ENCODE results near the gene HERC6. TPM values are rescaled to one million over a fixed set of nuclear protein-coding genes. Genes with fewer than 3 reads are reported as not detected.
"Not testable (repeated sequence)": the region's sequence is repeated elsewhere in the genome, so short reads cannot be mapped to it uniquely, and the experiment has no call there.

HERC6 gene
- polyA plus RNA-seq, 1 donor from 2014 or later, result 10.2 TPM

DNA sequence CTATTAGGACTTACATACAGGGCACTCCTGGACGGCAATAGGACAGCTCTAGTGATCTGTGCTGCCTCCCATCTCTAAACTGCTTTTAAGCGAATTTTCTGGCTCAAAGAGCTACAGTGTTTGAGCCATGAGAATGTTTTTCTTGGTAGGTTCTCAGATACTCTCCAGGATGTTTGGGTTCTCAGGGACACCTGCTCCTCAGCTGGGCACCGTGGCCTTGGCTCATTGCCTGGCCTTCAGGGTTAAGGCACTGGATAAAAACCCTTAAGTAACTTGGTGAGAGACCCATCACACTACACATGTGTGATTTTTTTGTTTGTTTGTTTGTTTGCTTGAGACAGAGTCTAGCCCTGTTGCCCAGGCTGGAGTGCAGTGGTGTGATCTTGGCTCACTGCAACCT lies 39.8 kb downstream of the HERC6 start:
- peak overlapping the region in 1 of 3 donors; percentile 73 for H3K27ac Mint-ChIP-seq
- peaks cover 8% of the 10 kb centered on the region for H3K36me3 Mint-ChIP-seq
- H3K27me3 Mint-ChIP-seq, result no peaks in the 10 kb centered on the region
- H3K4me1 Mint-ChIP-seq, result no peaks in the 10 kb centered on the region
- H3K9me3 Mint-ChIP-seq, result no peaks in the 10 kb centered on the region
- no peak overlapping the region for H3K4me3 Mint-ChIP-seq

DNA sequence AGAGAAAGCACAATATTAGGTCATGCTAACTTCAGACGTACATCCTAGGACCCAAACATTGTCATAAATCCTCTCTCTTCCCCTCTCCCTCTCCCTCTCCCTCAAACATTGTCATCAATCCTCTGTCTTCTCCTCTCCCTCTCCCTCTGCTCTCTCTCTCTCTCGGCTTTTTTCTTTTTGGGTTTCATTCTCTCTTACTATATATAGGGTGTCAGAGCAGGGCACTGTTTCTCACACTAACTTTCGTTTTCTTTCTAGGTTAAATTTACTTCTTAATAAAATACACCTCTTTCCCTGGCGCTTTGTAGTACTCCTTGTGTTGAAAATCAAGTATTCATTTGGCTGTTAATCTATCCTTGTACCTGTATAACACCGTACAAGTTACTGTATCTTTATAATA lies 41.2 kb downstream of the HERC6 start:
- Mint-ChIP-seq H3K27ac (no peak overlapping the region), H3K4me3 (peak overlapping the region in 1 of 4 donors; percentile 7), H3K36me3 (peaks cover 3% of the 10 kb centered on the region), H3K4me1 (no peaks in the 10 kb centered on the region), H3K9me3 (no peaks in the 10 kb centered on the region), H3K27me3 (no peaks in the 10 kb centered on the region)

DNA sequence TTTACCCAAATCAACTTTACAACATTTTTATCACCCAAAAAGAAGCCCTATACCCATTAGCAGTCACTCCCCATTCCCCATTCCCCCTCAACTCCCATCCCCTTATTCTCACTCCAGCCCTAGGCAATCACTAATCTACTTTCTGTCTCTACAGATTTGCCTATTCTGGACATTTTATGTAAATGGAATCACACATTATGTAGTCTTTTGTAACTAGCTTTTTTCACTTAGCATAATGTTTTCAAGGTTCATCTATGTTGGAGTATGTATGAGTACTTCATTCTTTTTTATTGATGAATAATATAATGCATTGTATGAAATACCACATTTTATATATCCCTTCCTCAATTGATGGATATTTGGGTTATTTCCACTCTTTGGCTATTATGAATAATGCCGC lies 42.2 kb downstream of the HERC6 start:
- no peak overlapping the region for H3K4me3 Mint-ChIP-seq
- no peaks in the 10 kb centered on the region for H3K9me3 Mint-ChIP-seq
- no peaks in the 10 kb centered on the region for H3K4me1 Mint-ChIP-seq
- peaks cover 7% of the 10 kb centered on the region for H3K36me3 Mint-ChIP-seq
- no peaks in the 10 kb centered on the region for H3K27me3 Mint-ChIP-seq
- H3K27ac Mint-ChIP-seq, result no peak overlapping the region

DNA sequence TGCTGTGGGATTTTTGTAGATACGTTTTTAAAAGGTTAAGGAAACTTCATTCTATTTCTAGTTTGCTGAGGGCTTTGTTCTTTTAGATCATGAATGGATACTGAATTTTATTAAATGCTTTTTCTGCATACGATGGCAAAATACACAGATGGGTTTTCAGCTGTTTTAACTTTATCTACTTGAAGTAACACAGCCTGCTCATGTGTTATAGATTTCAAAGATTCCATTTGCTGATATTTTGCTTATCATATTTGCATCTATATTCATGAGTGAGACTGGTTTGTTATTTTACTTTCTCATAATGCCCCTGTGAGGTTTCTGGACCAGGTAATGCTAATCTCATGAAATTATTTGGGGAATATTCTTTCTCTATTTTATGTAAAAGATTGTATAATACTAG lies 43.8 kb downstream of the HERC6 start:
- no peaks in the 10 kb centered on the region for H3K27me3 Mint-ChIP-seq
- H3K4me3 Mint-ChIP-seq, result no peak overlapping the region
- H3K4me1 Mint-ChIP-seq, result no peaks in the 10 kb centered on the region
- H3K9me3 Mint-ChIP-seq, result no peaks in the 10 kb centered on the region
- H3K27ac Mint-ChIP-seq, result no peak overlapping the region
- H3K36me3 Mint-ChIP-seq, result peaks cover 12% of the 10 kb centered on the region

DNA sequence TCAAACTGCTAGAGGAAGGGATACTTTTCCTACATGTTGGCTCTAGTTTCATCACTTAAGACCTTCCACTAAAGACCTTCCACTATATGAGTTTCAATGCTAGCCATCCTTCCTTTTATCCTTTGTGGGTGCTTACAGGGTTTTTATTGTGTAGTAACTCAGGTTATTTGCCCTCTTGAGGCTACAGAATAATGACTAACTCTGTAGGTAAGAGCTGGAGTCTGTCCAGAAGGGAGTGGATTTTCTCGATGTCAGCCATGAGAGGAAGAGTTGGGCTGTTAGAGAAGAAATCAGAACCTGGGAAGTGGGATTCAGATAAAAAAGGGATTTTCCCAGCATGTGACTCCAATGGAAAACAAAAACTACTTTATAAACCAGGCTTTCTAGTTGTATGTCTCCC lies 50.7 kb downstream of the HERC6 start:
- H3K4me3 Mint-ChIP-seq, result no peak overlapping the region
- H3K36me3 Mint-ChIP-seq, result peaks cover 30% of the 10 kb centered on the region
- peaks cover 0 to 3% (median 0%) of the 10 kb centered on the region in 3 donors for H3K4me1 Mint-ChIP-seq
- H3K27me3 Mint-ChIP-seq, result no peaks in the 10 kb centered on the region
- peaks cover 0 to 10% (median 0%) of the 10 kb centered on the region in 3 donors for H3K9me3 Mint-ChIP-seq
- H3K27ac Mint-ChIP-seq, result no peak overlapping the region

DNA sequence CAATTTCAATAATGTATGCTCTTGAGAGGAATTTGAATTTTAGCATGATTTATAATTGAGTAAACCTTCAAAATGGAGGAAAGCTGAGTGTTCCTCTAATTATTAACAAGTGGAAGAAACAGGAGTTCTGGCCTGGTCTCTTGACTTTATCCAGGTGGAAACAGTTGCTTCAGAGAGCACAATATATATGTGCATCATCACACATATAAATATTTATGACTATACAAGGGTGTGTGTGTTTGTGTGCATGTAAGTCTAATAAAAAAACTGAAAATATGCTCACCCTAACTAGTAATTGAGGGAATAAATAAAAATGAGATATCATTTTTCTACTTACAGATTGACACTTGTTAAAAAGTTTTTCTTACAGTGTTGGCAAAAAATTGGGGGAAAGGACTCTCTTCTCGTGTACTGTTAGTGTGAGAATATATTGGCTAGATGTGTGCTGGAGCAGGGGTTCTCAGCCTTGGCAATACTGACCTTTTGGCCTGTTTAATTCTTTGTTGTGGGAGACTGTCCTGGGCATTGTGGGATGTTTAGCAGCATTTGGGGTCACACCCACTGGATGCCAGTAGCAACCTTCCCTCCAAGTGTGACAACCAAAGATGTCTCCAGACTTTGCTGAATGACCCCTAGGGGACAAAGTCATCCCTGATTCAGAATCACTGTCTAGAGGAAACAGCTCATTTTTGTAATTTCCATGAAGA lies 57.5 kb downstream of the HERC6 start:
- Mint-ChIP-seq H3K27me3 (no peaks in the 10 kb centered on the region), H3K27ac (no peak overlapping the region), H3K9me3 (peaks cover 0 to 11% (median 0%) of the 10 kb centered on the region in 3 donors), H3K36me3 (peaks cover 20% of the 10 kb centered on the region), H3K4me1 (peaks cover 0 to 4% (median 1%) of the 10 kb centered on the region in 3 donors), H3K4me3 (no peak overlapping the region)

DNA sequence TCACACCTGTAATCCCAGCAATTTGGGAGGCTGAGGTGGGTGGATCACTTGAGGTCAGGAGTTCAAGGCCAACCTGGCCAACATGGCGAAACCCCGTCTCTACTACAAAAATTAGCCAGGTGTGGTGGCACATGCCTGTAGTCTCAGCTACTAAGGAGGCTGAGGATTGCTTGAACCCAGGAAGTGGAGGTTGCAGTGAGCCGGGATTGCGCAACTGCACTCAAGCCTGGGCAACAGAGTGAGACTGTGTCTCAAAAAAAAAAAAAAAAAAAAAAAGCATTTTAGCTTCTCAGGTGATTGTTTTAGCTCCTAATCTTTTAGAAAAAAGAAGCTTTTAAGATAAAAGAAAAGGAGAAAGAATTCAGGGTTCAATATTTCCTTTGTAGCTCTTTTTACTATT lies 59.2 kb downstream of the HERC6 start:
- H3K27ac Mint-ChIP-seq, H3K4me3 Mint-ChIP-seq, H3K4me1 Mint-ChIP-seq, H3K27me3 Mint-ChIP-seq: not testable (repeated sequence)
- H3K36me3 Mint-ChIP-seq, result peaks cover 19% of the 10 kb centered on the region
- peaks cover 0 to 12% (median 0%) of the 10 kb centered on the region in 3 donors for H3K9me3 Mint-ChIP-seq

DNA sequence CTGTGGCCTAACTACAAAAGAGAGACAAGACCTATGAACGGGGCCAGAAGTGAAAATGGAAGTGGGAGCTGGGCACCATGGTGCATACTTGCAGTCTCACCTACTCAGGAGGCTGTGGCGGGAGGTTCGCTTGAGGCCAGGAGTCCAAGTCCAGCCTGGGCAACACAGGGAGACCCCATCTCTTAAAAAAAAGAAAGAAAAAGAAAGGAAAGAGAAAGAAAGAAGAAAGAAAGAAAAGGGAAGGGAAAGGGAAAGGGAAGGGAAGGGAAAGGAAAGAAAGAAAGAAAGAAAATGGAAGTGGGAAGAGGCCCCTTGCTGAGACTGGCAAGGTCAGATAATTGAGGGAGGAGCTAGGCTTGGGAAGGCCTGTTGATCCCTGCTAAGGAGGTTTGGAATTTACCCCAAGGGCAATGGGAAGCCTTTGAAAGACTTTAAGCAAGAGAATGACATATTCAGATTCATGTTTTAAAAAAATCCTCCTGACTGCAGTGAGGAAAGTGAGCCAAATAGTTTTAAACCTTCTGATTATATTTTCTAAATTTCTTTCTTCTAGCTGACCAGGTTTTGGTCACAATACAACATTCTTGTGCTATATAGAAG lies 60.6 kb downstream of the HERC6 start:
- peaks cover 17% of the 10 kb centered on the region for H3K36me3 Mint-ChIP-seq
- H3K27me3 Mint-ChIP-seq, result no peaks in the 10 kb centered on the region
- H3K9me3 Mint-ChIP-seq, result peaks cover 0 to 6% (median 0%) of the 10 kb centered on the region in 3 donors
- H3K4me1 Mint-ChIP-seq, result peaks cover under 1 to 4% (median 2%) of the 10 kb centered on the region in 3 donors
- no peak overlapping the region for H3K4me3 Mint-ChIP-seq
- no peak overlapping the region for H3K27ac Mint-ChIP-seq

DNA sequence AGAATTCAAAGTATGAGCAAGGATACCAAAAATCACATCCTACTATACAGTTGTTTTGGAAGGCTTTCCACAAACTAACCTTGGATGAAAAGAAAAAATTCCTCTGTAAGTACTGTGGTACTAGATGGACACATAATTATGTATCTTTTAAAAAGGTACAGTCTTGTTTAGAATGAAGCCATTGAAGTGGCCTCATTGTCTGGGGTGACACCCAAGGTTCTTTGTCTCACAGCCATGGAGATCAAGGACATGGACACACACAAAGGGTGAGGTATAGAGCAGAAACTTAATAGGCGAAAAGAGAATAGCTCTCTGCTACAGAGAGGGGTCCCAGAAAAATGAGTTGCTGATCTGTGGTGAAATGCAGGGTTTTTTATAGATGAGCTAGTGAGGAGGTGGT lies 61.5 kb downstream of the HERC6 start:
- peak overlapping the region in 1 of 3 donors; percentile 9 for H3K27ac Mint-ChIP-seq
- no peaks in the 10 kb centered on the region for H3K27me3 Mint-ChIP-seq
- no peak overlapping the region for H3K4me3 Mint-ChIP-seq
- H3K36me3 Mint-ChIP-seq, result peaks cover 10% of the 10 kb centered on the region
- peaks cover 0 to 4% (median 2%) of the 10 kb centered on the region in 3 donors for H3K4me1 Mint-ChIP-seq
- peaks cover 0 to 4% (median 0%) of the 10 kb centered on the region in 3 donors for H3K9me3 Mint-ChIP-seq

DNA sequence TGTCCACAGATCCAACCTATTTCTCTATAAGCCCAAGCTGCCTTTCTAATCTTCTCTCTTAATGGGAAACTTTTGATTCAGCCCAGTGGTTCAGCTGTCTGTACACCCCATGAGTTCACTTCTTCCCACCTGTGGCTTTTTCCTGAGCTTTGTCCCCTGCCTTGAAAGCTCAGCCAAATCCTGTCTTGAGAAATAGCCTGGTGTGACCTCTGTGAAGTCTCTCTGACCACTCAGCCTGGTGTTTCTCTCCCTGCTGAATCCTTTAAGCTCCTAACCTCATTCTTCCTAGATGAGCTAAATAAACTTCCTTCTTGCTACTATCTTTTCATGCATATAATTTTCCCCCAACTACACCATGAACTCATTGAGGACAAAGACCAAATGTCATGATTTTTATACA lies 63.0 kb downstream of the HERC6 start:
- Mint-ChIP-seq H3K4me1 (peaks cover 0 to 4% (median 2%) of the 10 kb centered on the region in 3 donors), H3K27me3 (no peaks in the 10 kb centered on the region), H3K9me3 (peaks cover 0 to 4% (median 0%) of the 10 kb centered on the region in 3 donors), H3K27ac (peak overlapping the region in 1 of 3 donors; percentile 34), H3K36me3 (peaks cover 8% of the 10 kb centered on the region), H3K4me3 (no peak overlapping the region)

DNA sequence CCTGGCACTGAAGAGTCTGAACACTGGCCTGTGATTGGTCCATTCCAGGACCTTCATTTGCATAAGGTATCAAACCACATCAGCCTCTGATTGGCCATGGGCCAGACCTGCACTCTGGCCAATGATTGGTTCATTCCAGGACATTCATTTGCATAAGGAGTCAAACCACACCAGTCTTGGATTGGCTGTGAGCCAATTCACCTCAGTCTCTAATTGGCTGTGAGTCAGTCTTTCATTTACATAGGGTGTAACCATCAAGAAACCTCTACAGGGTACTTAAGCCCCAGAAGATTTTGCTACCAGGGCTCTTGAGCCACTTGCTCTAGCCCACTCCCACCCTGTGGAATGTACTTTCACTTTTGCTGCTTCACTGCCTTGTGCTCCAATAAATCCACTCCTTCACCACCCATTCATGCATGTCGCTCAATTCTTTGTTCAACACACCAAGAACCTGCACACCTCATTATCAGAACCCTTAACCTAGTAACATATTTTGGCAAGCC lies 64.1 kb downstream of the HERC6 start:
- peaks cover 8% of the 10 kb centered on the region for H3K36me3 Mint-ChIP-seq
- H3K4me1 Mint-ChIP-seq, result peaks cover 1 to 4% (median 2%) of the 10 kb centered on the region in 3 donors
- no peak overlapping the region for H3K27ac Mint-ChIP-seq
- no peaks in the 10 kb centered on the region for H3K27me3 Mint-ChIP-seq
- H3K9me3 Mint-ChIP-seq, result peaks cover 0 to 4% (median 0%) of the 10 kb centered on the region in 3 donors
- peak overlapping the region in 1 of 4 donors; percentile 18 for H3K4me3 Mint-ChIP-seq

DNA sequence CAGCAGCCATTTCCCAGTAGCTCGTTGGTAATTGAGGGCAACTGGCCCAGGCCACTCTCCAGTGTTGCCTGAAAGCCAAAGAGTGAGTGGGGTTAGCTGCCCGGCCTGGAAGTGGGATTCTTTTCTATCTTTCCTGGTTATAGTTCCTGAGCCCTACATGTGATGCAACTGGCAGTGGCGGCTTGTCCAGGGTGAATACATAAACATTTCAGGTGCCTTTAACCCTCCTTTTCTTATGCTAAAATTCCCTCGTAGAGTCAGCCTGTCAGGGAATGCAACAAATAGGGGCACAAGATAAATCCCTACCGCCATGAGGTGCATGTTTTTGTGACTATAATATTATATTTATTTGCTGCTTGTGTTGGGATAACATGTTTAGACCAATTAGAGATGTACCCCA lies 64.8 kb downstream of the HERC6 start:
- H3K36me3 Mint-ChIP-seq, result peaks cover 8% of the 10 kb centered on the region
- H3K27ac Mint-ChIP-seq, result no peak overlapping the region
- peaks cover 1 to 4% (median 2%) of the 10 kb centered on the region in 3 donors for H3K4me1 Mint-ChIP-seq
- no peak overlapping the region for H3K4me3 Mint-ChIP-seq
- H3K27me3 Mint-ChIP-seq, result no peaks in the 10 kb centered on the region
- H3K9me3 Mint-ChIP-seq, result peaks cover 0 to 4% (median 0%) of the 10 kb centered on the region in 3 donors

DNA sequence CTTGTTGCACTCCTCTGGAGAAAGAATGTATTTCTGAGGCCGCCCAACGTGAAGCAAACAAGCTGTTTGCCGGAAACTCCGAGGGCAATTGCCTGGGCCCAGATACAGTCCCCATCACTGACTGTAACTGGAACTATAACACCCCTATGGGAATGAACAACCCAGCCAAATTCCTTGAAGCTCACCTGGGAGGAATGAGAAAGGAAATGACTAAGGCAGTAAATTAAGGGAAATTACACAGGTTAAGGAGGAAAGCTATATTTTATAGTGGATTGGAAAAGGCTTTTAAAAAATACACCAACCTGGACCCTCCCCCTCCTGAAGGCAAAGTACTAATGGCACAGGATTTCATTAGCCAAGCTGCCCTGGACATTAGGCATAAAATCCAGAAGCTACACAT lies 66.6 kb downstream of the HERC6 start:
- Mint-ChIP-seq H3K27ac (no peak overlapping the region), H3K4me3 (no peak overlapping the region), H3K36me3 (peaks cover 5% of the 10 kb centered on the region), H3K4me1 (peaks cover 0 to 2% (median 1%) of the 10 kb centered on the region in 3 donors), H3K27me3 (no peaks in the 10 kb centered on the region), H3K9me3 (peaks cover 0 to 4% (median 0%) of the 10 kb centered on the region in 3 donors)

DNA sequence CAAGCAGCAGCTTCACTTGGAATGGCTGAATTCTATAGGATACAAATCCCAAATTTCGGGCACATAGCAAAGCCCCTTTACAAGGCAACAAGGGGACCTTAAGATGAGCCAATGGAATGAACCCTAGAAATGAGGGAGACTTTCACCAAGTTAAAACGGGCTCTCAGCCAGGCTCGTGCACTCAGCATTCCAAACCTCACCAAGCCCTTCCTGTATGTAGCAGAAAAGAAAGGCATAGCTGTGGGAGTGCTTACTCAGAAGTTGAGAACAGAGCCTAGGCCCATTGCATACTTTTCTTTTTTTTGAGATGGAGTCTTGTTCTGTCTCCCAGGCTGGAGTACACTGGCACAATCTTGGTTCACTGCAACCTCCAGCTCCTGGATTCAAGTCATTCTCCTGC lies 67.5 kb downstream of the HERC6 start:
- H3K4me1 Mint-ChIP-seq, result peaks cover 0 to 2% (median 1%) of the 10 kb centered on the region in 3 donors
- peaks cover 5% of the 10 kb centered on the region for H3K36me3 Mint-ChIP-seq
- peak overlapping the region in 1 of 3 donors; percentile 46 for H3K27ac Mint-ChIP-seq
- H3K27me3 Mint-ChIP-seq, result no peaks in the 10 kb centered on the region
- no peak overlapping the region for H3K4me3 Mint-ChIP-seq
- H3K9me3 Mint-ChIP-seq, result peaks cover 0 to 4% (median 0%) of the 10 kb centered on the region in 3 donors

DNA sequence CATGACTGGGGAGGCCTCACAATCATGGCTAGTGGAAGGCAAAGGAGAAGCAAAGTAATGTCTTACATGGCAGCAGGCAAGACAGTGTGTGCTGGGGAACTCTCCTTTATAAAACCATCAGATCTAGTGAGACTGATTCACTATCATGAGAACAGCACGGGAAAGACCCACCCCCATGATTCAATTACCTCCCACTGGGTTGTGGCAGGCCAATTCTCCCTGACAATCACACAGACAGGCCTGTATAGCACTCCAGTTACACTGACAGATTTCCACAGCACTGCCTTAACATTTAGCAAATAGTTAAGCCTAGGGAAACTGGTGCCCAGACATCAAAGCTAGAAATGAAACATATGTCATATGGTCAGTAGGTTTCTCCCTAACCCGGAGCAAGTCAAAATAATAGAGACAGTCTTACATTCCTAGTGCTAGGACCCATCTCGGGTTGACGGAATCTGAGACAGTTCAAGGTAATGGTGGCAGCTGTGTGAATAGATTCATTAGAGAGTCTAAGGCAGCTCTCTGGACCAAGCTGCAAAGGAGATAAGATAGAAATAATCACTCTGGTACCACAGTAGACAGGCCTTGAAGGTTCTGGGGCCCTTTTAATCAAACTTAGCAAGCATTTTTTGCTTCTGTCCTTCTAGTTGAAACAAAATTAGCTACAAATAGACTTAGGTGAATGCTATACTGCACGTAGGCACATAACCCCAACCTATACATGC lies 68.9 kb downstream of the HERC6 start:
- H3K4me1 Mint-ChIP-seq, result peaks cover 3 to 4% (median 4%) of the 10 kb centered on the region in 3 donors
- peaks cover 5% of the 10 kb centered on the region for H3K36me3 Mint-ChIP-seq

More for the DNA sequence above, 68.9 kb downstream of the HERC6 start:
- H3K9me3 Mint-ChIP-seq, result peaks cover 0 to 4% (median 0%) of the 10 kb centered on the region in 3 donors
- H3K4me3 Mint-ChIP-seq, result no peak overlapping the region
- H3K27me3 Mint-ChIP-seq, result no peaks in the 10 kb centered on the region
- no peak overlapping the region for H3K27ac Mint-ChIP-seq

All from IgD-negative memory B cell (primary cell).